ACC112 (cell line): ENCODE measurements around the gene TSC22D2.

Experiments used
- H2AFZ ChIP-seq: fragments of 200-600 bp; sonication (generic); one replicate; pipeline ENCODE4 v1.6.0; 2017; ENCODE audit warnings: antibody characterized with exemption, low read length; ENCODE audit not compliant: unreplicated experiment
- H3K27ac ChIP-seq: fragments of 200-600 bp; sonication (generic); 2 replicates; pipeline ENCODE4 v1.5.1; 2014; ENCODE audit warnings: low read depth, mild to moderate bottlenecking, antibody characterized with exemption, low read length, moderate library complexity
- H3K27me3 ChIP-seq: fragments of 200-600 bp; sonication (generic); 2 replicates; pipeline ENCODE4 v1.6.1; 2014; ENCODE audit warnings: mild to moderate bottlenecking, antibody characterized with exemption, low read length, moderate library complexity, mixed read lengths; ENCODE audit not compliant: insufficient read depth
- H3K36me3 ChIP-seq: fragments of 200-600 bp; sonication (generic); 2 replicates; pipeline ENCODE4 v1.6.1; 2016; ENCODE audit warnings: mild to moderate bottlenecking, antibody characterized with exemption, low read length, moderate library complexity, mixed read lengths; ENCODE audit not compliant: insufficient read depth
- H3K4me1 ChIP-seq: fragments of 200-600 bp; sonication (generic); one replicate; pipeline ENCODE4 v1.6.1; 2016; ENCODE audit warnings: low read length, mixed read lengths; ENCODE audit not compliant: insufficient read depth, unreplicated experiment, control insufficient read depth
- H3K4me3 ChIP-seq: fragments of 200-600 bp; sonication (generic); 2 replicates; pipeline ENCODE4 v1.5.1; 2014; ENCODE audit warnings: mild to moderate bottlenecking, low read depth, low read length
- H3K79me2 ChIP-seq: fragments of 200-600 bp; sonication (generic); one replicate; pipeline ENCODE4 v1.6.0; 2016; ENCODE audit warnings: low read length; ENCODE audit not compliant: control insufficient read depth, unreplicated experiment, insufficient read depth

The TSC22D2 gene

DNA sequence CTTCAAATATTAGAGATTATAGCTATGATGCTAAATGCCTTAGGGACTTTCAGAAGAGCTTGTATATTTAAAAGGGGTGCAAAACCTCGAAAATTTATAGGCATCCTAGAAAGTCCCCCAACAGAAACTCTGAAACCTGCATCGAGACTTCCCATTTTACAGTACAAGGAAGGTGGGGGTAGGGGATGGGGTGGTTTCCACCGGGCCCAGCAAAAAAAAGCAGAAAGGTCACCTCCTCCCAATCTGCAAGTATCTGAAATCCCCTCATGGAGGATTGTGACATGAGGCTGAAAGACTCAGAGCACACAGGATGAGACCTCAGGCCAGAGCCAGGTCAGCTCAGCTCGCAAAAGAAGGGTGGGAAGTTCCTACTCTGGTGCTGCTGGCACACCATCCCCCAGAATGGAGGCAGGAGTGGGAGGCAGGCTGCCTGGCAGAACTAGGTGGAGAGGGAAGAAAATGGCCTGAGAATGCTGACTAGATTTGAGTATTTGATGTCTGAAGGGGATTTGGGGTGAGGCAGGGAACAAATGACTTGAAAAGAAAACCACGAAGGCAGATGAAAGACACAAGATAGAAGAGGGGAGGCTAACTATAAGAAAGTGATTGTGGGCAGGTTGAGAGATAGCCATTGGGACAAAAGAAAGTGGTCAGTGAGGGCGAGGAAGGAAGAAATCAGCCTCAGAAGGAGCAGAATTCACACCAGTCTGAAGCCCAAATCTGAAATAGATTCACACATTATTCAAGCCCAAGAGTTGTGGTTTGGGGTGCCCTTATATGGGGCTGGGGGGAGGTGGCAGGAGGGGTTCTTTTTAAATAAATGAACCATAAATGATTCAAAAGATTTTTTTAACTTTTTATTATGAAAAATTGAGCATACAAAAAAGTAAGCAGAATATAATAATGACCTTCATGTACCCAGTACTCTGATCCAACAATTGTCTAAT is 22.5 kb upstream of the TSC22D2 start:
- no peaks in the 10 kb centered on the region for H3K79me2 ChIP-seq
- H3K27me3 ChIP-seq, result no peaks in the 10 kb centered on the region
- no peak overlapping the region for H3K27ac ChIP-seq
- no peak overlapping the region for H3K4me3 ChIP-seq
- peaks cover 8% of the 10 kb centered on the region for H3K4me1 ChIP-seq
- no peak overlapping the region for H2AFZ ChIP-seq
- H3K36me3 ChIP-seq, result no peaks in the 10 kb centered on the region

DNA sequence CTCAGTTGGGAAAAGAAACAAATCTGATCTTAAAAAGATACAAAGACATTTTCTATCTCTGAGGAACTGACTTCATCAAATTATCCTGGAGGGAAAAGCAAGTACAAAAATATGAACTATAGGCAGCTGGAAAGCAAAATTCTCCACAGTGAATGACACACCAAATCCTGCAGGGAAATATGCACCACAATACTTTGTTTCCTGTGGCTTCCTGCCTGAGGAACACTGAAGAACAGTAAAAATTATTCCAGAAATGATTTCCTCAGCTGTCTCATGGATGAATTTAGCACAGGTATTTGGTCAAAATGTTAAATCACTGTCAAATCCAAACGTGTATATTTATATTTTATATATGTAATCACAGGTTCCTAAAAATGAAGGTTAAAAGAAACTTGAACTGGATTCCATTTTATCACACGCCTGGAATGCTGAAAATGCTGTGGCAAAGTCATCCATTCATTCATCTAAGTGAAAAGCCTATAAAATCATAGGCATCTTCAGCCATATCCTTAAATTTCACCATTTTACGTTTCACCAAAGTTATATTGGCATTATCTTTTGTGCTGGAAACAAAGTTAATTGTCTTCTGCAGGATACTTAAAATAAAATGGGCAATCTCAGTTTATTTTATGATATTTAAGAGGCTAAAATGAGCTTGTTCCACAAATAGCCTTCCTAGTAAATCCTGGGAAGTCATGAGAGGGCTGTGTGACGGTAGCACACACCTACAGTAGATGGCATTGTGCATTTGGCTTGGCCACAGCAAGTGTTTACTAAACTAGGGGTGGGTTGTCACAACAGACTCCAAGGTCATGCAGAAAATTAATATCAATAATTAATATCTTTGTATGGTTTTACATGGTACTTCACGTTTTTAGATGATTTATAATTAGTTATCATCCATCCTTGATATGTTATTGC is 19.3 kb upstream of the TSC22D2 start:
- Histone ChIP-seq H2AFZ (no peak overlapping the region), H3K27ac (no peak overlapping the region), H3K79me2 (no peaks in the 10 kb centered on the region), H3K4me1 (peaks cover 18% of the 10 kb centered on the region), H3K36me3 (no peaks in the 10 kb centered on the region), H3K4me3 (no peak overlapping the region), H3K27me3 (no peaks in the 10 kb centered on the region)

DNA sequence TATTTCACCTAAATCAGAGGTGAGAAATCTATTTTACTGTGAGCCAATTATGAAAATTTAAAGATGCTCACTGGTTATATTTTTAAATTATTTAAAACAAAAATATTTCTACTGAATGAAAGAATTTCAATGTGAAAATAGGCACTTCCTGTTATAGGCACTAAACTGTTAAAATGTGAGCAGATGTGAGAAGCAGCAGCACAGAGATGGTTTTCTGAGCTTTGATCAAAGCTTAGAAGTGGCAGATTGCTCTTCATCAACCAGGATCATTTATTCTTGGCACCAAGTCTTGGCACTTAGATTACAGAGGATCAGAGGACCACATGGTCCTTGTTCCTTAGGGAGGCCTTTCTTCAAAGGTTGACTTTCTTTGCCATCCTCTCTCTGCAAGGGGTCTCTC is 18.0 kb upstream of the TSC22D2 start:
- no peaks in the 10 kb centered on the region for H3K36me3 ChIP-seq
- H3K27ac ChIP-seq, result no peak overlapping the region
- no peaks in the 10 kb centered on the region for H3K79me2 ChIP-seq
- H3K27me3 ChIP-seq, result no peaks in the 10 kb centered on the region
- no peak overlapping the region for H3K4me3 ChIP-seq
- no peak overlapping the region for H2AFZ ChIP-seq
- peaks cover 18% of the 10 kb centered on the region for H3K4me1 ChIP-seq

DNA sequence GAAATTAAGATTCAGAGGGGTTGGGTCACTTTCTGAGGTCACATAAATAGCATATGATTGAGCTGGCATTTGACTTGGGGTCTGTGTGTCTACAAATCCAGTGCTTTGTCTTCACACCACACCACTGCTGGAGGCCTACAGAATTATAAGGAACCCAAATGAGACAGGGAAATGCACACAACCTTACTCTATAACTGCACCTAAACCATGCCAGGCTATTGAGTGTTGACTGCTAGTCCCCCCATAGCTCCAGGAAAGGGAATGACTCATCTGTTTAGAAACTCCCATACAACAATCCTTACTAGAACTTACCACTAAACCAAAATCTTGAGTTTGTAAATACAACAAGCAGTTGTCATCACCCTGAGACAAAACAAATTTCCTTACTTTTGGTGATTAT is 16.9 kb upstream of the TSC22D2 start:
- no peaks in the 10 kb centered on the region for H3K36me3 ChIP-seq
- H3K27ac ChIP-seq, result no peak overlapping the region
- H3K4me1 ChIP-seq, result peaks cover 18% of the 10 kb centered on the region
- H3K27me3 ChIP-seq, result no peaks in the 10 kb centered on the region
- no peaks in the 10 kb centered on the region for H3K79me2 ChIP-seq
- no peak overlapping the region for H2AFZ ChIP-seq
- no peak overlapping the region for H3K4me3 ChIP-seq

DNA sequence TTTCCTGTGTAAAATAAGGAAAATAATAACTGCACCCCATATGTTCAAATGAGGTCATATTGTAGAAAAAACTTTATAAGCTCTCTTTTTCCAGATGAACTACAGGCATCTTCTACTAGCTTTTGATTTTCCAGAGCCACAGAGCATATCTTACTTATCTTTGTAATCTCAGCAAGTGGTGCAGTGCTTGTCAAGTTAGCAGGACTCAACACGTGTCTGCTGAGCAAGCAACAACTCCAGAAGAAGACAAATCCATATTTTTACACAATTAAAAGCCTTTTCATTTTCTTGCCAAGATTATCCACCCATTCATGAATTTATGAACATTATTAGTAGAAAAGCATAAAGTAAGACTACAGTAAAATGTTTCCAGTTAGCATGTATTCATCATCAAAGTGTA is 14.4 kb upstream of the TSC22D2 start:
- H3K27ac ChIP-seq, result no peak overlapping the region
- H2AFZ ChIP-seq, result no peak overlapping the region
- H3K36me3 ChIP-seq, result no peaks in the 10 kb centered on the region
- H3K79me2 ChIP-seq, result no peaks in the 10 kb centered on the region
- H3K4me1 ChIP-seq, result peaks cover 18% of the 10 kb centered on the region
- no peak overlapping the region for H3K4me3 ChIP-seq
- no peaks in the 10 kb centered on the region for H3K27me3 ChIP-seq

DNA sequence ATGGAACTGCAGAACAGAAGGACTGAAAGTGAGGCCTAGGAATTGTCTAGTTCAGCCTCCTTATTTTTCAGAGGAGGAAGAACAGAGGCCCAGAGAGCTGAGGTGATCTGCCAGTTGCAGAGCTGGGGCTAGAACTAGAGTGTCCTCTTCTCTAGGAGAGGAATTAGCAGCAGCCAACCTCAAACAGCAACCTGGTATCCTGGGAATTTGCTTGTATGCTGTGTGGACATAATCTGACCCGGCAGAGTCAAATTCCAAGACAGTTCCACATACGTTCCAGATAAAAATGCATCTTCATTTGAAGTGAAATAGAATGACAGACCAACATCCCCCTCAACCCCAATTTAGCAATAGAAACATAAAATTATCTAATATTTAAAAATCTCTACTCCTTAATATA is 13.5 kb upstream of the TSC22D2 start:
- H3K27ac ChIP-seq, result no peak overlapping the region
- H3K79me2 ChIP-seq, result no peaks in the 10 kb centered on the region
- no peaks in the 10 kb centered on the region for H3K36me3 ChIP-seq
- H2AFZ ChIP-seq, result no peak overlapping the region
- no peaks in the 10 kb centered on the region for H3K27me3 ChIP-seq
- no peak overlapping the region for H3K4me3 ChIP-seq
- H3K4me1 ChIP-seq, result peaks cover 16% of the 10 kb centered on the region

DNA sequence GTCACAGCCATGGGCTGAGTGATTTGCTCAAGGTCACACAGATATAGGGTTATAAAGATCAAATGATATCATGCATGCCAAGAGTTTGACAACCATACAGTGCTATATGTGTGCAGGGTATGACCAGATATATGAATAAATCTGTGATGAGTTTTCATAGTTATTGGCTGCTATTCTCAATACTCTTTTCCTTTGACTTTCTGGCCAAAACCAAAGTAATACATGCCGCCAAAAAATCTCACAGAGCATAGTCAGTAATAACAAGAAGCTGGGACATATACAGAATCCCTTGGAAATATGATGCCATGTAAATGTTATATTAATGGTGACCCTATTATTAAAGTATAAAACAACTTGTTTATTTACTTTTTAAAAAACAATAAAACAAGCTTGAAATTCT is 11.6 kb upstream of the TSC22D2 start:
- Histone ChIP-seq H3K4me3 (no peak overlapping the region), H3K27ac (no peak overlapping the region), H2AFZ (no peak overlapping the region), H3K36me3 (no peaks in the 10 kb centered on the region), H3K79me2 (no peaks in the 10 kb centered on the region), H3K27me3 (no peaks in the 10 kb centered on the region), H3K4me1 (peaks cover 3% of the 10 kb centered on the region)

DNA sequence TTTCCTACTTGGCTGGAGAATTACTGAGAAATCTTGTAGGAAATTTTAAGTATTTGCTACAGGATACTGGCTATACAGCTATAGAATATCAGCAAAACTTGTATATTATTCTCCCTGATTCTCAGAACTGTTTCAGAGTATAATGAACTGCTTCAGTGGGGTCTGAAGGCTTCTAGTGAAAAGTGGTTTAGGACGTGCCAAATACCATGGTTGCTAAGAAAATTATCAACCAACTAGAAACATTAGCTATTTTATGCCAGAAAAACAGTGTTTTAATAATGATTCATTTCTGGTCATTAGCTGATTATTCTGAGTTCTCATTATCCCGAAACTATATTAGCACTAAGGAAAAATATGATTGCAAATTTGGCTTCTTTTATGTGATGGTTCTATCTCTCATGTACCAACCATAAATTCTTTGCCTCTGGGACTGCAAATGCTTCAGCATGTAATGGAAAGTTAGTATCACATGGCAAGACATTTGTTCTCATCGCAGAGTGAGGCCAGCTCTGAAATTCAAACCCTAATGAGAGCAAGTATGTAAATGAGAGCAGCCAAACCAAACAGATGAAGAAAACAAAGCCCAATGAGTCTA is 11.0 kb upstream of the TSC22D2 start:
- Histone ChIP-seq H3K79me2 (no peaks in the 10 kb centered on the region), H3K27me3 (no peaks in the 10 kb centered on the region), H3K4me1 (no peaks in the 10 kb centered on the region), H2AFZ (no peak overlapping the region), H3K27ac (no peak overlapping the region), H3K36me3 (no peaks in the 10 kb centered on the region), H3K4me3 (no peak overlapping the region)

DNA sequence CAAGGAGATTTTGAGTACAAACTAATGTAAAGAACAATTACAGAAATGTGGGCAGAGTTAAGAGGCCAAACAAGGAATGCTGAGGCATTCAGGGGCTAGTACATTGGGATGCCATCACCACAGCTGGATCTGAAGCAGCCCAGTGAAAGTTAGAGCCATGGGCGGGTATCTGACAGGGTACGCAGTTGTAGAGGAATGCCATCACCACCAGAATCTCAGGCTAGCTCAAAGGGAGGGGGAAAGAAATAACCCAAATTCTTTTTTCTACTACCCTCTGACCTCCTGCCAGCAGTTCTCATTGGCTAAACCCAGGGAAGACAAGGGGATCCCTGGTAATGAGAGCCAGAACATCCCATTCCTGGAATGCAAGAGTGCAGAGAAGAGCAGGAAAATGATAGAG is 9.0 kb upstream of the TSC22D2 start:
- no peak overlapping the region for H3K27ac ChIP-seq
- H2AFZ ChIP-seq, result no peak overlapping the region
- H3K4me3 ChIP-seq, result no peak overlapping the region
- no peaks in the 10 kb centered on the region for H3K4me1 ChIP-seq
- no peaks in the 10 kb centered on the region for H3K36me3 ChIP-seq
- H3K79me2 ChIP-seq, result no peaks in the 10 kb centered on the region
- H3K27me3 ChIP-seq, result no peaks in the 10 kb centered on the region

DNA sequence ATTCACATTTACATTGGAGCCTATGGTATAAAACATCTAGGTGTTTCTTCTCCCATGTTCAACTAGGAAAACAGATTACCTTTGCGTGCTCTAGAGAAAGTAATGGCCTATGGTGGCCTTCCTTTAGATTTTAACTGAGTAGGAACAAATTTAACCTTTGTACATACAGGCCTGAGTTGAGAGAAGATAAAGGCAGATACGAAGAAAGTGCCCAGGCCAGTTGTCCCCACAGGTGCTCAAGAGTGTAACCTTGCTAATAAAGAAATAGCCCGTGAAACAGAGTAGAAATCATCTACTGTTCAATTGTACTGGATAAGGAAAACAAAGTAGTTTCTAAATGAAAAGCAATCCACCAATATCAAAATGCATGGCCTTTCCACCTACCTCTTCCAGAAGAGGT is 6.8 kb upstream of the TSC22D2 start:
- Histone ChIP-seq H3K4me1 (peaks cover 6% of the 10 kb centered on the region), H3K79me2 (peaks cover 4% of the 10 kb centered on the region), H2AFZ (no peak overlapping the region), H3K36me3 (no peaks in the 10 kb centered on the region), H3K4me3 (no peak overlapping the region), H3K27ac (no peak overlapping the region), H3K27me3 (no peaks in the 10 kb centered on the region)
